Common myeloid progenitor, CD34-positive (primary cell): ENCODE results near the gene CLMP.

ENCODE experiments used
- CTCF ChIA-PET: fragments of 350-600 bp; sonication (Branson Sonifier 250); formaldehyde crosslinking; loops from one replicate; lab custom pipeline; 2021; ENCODE audit warnings: antibody characterized with exemption; lab: Charles Lee
- POLR2A ChIA-PET: fragments of 350-600 bp; sonication (Branson Sonifier 250); formaldehyde crosslinking; loops from one replicate; lab custom pipeline; 2021; ENCODE audit warnings: antibody characterized with exemption; lab: Charles Lee
- DNase-seq, 3 donors: peaks; one replicate each; pipeline versions ENCODE4 v3.0.0 to v3.0.0-alpha.2; 2013
- H3K27ac ChIP-seq, 2 experiments: 1 replicate in 1 of 2; 2 replicates in 1 of 2; pipeline ENCODE4 v1.7.0; 2013; ENCODE audit warnings: inconsistent platforms in 2 of 2, low read length in 2 of 2, mild to moderate bottlenecking in 2 of 2, low read depth in 1 of 2, moderate library complexity in 1 of 2; ENCODE audit not compliant: severe bottlenecking in 2 of 2, insufficient read depth in 1 of 2, poor library complexity in 1 of 2
- H3K27me3 ChIP-seq, 5 experiments: replicated peaks in 2 of 5; 1 replicate in 3 of 5; 2 replicates in 2 of 5; pipeline versions ENCODE4 v1.6.1 to v1.7.0; 2013; ENCODE audit warnings: low read length in 4 of 5, mild to moderate bottlenecking in 2 of 5, moderate library complexity in 2 of 5, inconsistent platforms in 1 of 5; ENCODE audit not compliant: insufficient read depth in 5 of 5, control insufficient read depth in 4 of 5
- H3K36me3 ChIP-seq, 4 experiments: 1 replicate in 2 of 4; 2 replicates in 2 of 4; pipeline versions ENCODE4 v1.6.1 to v1.7.0; 2013; ENCODE audit warnings: low read length in 3 of 4, control low read depth in 1 of 4, mild to moderate bottlenecking in 1 of 4; ENCODE audit not compliant: control insufficient read depth in 4 of 4, insufficient read depth in 4 of 4
- H3K4me1 ChIP-seq, 4 experiments: 1 replicate in 3 of 4; 2 replicates in 1 of 4; pipeline versions ENCODE4 v1.6.1 to v1.7.1; 2013; ENCODE audit warnings: low read length in 3 of 4, mild to moderate bottlenecking in 3 of 4, control low read depth in 1 of 4, inconsistent platforms in 1 of 4, moderate library complexity in 1 of 4; ENCODE audit not compliant: control insufficient read depth in 4 of 4, insufficient read depth in 4 of 4; ENCODE audit errors: control extremely low read depth in 1 of 4
- H3K4me3 ChIP-seq, 7 experiments: 1 replicate in 4 of 7; 2 replicates in 3 of 7; pipeline versions ENCODE4 v1.5.1 to v1.7.0; 2013; ENCODE audit warnings: mild to moderate bottlenecking in 7 of 7, low read length in 6 of 7, moderate library complexity in 6 of 7, inconsistent platforms in 2 of 7, low read depth in 2 of 7, control low read depth in 1 of 7; ENCODE audit not compliant: insufficient read depth in 4 of 7, control insufficient read depth in 1 of 7; ENCODE audit errors: extremely low read depth in 1 of 7
- H3K9me3 ChIP-seq, 5 experiments: 1 replicate in 4 of 5; 2 replicates in 1 of 5; pipeline versions ENCODE4 v1.6.1 to v1.7.1; 2013; ENCODE audit warnings: low read length in 4 of 5, mild to moderate bottlenecking in 2 of 5, inconsistent platforms in 1 of 5, low read depth in 1 of 5, moderate library complexity in 1 of 5; ENCODE audit not compliant: control insufficient read depth in 4 of 5, insufficient read depth in 2 of 5; ENCODE audit errors: control extremely low read depth in 1 of 5
- WGBS: methylation state at CpG from one replicate; pipeline ENCODE4 v1.1.5; 2013; ENCODE audit not compliant: insufficient coverage; 5-methylcytosine and 5-hydroxymethylcytosine counted together

CLMP gene

DNA sequence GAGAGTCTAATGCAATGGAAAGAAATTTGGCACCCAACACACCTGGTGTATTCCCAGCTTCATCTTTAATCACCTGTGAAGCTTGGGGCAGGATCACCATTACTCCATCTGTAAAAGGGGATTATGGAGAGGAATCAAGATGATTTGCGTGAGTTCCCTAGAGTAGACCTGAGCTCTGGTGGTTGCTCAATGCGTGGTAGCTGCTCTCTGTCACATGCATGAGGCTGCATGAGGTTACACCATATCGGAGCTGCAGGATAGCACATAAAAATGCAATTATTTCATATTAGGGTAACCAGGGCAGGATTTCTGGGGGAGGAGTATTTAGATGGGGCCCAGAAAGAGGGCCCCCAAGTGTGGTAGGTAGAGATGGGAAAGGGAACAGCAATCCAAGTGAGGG is 35.3 kb upstream of the CLMP start:
- no CpG with 5 or more reads among the region's 3 CpGs for WGBS
- ChIA-PET POLR2A (no interaction called here), CTCF (interaction anchor here (2.5 kb wide), 1 partner anchor 120 kb away, joined by 12 read pairs; no protein-coding TSS in a partner anchor)
- Histone ChIP-seq H3K27ac (no peak overlapping the region), H3K4me3 (no peak overlapping the region), H3K27me3 (no peaks in the 10 kb centered on the region), H3K4me1 (peaks cover 0 to 5% (median 0%) of the 10 kb centered on the region in 4 experiments), H3K36me3 (no peaks in the 10 kb centered on the region), H3K9me3 (no peaks in the 10 kb centered on the region)
- no peak for DNase-seq

DNA sequence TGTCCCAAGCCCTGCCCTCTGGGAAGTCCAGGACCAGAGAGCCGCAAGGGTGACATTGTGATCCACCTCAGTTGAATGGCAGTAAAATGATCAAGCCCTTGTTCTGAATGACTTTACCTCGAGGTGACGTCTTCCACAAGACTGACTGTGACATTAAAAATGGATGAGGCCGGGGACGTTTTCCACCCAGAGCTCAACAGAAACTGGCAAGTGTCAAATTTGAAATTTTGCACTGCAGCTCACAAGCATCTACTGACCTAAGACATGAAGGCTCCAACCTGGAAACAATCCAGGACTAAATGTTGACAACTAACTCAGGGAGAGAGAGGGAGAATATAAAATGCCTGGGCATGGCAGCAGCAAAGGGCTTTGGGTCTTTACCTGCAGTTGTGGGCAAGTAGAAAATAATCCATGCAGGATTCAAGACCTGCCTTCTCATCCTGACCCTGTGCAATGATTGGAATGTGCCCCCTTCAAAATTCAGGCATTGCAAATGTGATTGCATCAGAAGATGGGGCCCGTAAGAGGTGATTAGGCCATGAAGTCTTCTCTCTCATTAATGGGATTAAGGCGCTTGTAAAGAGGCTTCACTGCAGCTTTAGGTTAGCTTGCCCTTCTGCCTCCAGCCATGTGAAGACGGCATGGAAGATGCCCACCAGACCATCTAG is 33.6 kb upstream of the CLMP start:
- H3K9me3 ChIP-seq, result no peaks in the 10 kb centered on the region
- 96% methylated on average over 8 of the region's 8 CpGs for WGBS
- no peak for DNase-seq
- H3K36me3 ChIP-seq, result no peaks in the 10 kb centered on the region
- H3K27ac ChIP-seq, result no peak overlapping the region
- CTCF ChIA-PET, result interaction anchor here (0.8 to 0.9 kb wide), 2 partner anchors 9 to 18 kb away, joined by 3 to 4 read pairs; no protein-coding TSS in a partner anchor
- H3K4me3 ChIP-seq, result no peak overlapping the region
- POLR2A ChIA-PET, result no interaction called here
- peaks cover 0 to 2% (median 0%) of the 10 kb centered on the region in 5 experiments for H3K27me3 ChIP-seq
- H3K4me1 ChIP-seq, result peaks cover 0 to 5% (median 0%) of the 10 kb centered on the region in 4 experiments

DNA sequence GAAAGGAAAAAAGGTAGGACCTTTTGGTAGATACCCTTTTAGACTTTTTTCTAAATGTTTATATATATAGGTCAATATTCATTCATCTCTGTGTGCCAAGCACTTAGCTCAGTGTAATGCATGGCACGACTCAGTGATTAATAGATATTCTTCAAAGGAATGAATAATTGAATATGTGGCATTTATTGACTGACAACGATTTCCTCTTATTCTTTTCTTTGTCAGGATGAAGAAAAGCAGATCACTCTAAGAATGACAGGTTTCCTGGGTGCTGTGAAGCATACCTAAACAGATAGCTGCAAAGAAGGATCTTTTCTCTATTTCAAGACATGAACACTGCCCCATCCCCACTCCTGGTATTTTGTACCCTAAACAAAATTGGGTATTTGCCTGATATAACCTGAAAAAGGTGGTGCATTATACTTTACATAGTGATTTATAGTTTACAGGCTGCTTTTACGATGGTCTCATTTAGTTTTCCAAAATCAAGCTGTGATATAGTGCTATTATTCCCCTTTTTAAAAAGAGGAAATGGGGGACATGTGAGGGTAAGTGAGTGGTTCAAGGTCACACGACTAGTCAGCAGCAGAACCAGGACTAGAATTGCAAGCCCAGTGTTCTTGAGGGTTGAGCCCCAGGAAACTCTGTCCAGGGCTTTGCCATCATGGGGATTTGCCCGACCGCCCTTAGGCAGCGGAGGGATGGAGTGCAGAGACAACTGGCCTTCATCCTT is 32.9 kb upstream of the CLMP start:
- Histone ChIP-seq H3K4me3 (no peak overlapping the region), H3K9me3 (no peaks in the 10 kb centered on the region), H3K36me3 (no peaks in the 10 kb centered on the region), H3K27me3 (peaks cover 0 to 2% (median 0%) of the 10 kb centered on the region in 5 experiments), H3K27ac (no peak overlapping the region), H3K4me1 (no peaks in the 10 kb centered on the region)
- POLR2A ChIA-PET, result no interaction called here
- CTCF ChIA-PET, result interaction anchor here (0.8 to 0.9 kb wide), 2 partner anchors 10 to 19 kb away, joined by 3 to 4 read pairs; no protein-coding TSS in a partner anchor
- 84% methylated on average over 5 of the region's 7 CpGs for WGBS
- DNase-seq, result no peak

DNA sequence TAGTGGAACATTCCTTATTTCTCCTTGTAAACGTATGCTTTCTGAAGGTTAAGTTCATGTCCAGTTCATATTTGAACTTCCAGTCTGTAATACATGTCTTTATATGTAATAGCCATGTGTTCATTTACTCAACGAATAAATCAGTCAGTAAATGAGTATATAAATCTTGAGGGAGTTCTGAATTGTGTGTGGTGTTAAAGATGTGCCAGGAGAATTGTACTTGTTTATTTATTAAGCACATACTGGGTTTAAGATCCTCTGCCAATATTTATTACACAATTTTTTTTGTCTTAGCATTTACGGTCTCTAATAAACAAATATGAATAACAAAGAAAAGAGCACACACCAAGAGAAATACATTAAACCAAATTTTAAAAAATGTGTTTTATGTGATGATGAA is 26.5 kb upstream of the CLMP start:
- no peak overlapping the region for H3K27ac ChIP-seq
- no peak overlapping the region for H3K4me3 ChIP-seq
- WGBS, result no CpG with 5 or more reads among the region's 3 CpGs
- H3K36me3 ChIP-seq, result no peaks in the 10 kb centered on the region
- no peak for DNase-seq
- peaks cover 0 to 7% (median 0%) of the 10 kb centered on the region in 5 experiments for H3K27me3 ChIP-seq
- no peaks in the 10 kb centered on the region for H3K4me1 ChIP-seq
- POLR2A ChIA-PET, result no interaction called here
- H3K9me3 ChIP-seq, result peaks cover 0 to 5% (median 0%) of the 10 kb centered on the region in 5 experiments
- CTCF ChIA-PET, result no interaction called here

DNA sequence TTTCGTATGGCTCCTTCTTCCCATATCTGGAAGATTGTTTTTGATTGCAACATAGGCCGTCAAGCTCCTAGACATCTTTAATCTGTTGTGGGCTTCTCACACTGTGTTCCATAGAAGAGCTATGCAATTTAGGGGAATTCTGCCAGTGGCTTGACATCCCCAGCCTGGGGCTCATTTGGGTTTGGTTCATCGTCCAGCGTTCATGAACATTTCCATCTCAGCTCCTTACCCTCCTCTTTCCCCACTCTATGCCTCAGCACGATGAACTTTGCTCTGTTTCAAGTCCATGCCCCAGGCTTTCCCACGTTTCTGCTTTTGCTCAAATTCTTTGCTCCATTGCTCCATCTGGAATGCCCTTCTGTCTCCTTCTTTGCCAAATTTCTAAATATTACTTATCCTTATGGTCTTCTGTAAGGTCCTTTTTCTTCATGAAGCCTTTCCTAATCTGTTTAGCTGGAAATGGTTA is 26.1 kb upstream of the CLMP start:
- DNase-seq, result no peak
- POLR2A ChIA-PET, result no interaction called here
- Histone ChIP-seq H3K4me1 (no peaks in the 10 kb centered on the region), H3K9me3 (peaks cover 0 to 5% (median 0%) of the 10 kb centered on the region in 5 experiments), H3K4me3 (no peak overlapping the region), H3K36me3 (no peaks in the 10 kb centered on the region), H3K27ac (no peak overlapping the region), H3K27me3 (peaks cover 0 to 7% (median 0%) of the 10 kb centered on the region in 5 experiments)
- WGBS, result 100% methylated on average over 6 of the region's 6 CpGs
- CTCF ChIA-PET, result interaction anchor here (0.6 kb wide), 1 partner anchor 119 kb away, joined by 3 read pairs; no protein-coding TSS in a partner anchor

DNA sequence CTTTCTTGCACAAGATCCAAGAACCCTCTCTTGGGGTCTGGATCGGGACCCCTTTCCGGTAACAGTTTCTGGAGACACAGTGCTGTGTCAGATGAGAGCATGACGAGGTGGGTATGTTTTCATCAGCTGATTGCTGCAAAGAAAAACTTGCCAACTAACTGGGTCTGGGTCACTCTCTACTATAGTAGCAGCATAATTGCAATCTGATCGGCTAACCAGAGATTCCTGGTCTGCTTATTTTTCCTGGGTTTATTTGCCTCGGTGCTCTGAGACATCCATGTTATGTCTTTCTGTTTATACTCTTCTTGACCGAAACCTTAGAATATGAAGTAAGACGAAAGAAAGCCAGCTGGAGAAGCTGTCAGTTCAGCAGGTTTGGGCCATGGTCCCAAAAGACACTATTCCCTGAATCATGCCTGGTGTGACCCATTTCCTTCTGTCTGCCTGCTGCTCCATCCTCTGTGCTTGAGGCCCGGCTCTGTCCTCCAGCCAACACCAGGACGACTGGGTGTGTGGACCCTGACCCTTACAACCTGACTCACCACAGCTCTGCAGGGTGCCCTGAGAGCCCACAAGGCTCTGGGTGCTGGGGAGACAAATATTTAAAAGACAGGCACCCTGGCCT is 24.1 kb upstream of the CLMP start:
- H3K27ac ChIP-seq, result no peak overlapping the region
- H3K36me3 ChIP-seq, result no peaks in the 10 kb centered on the region
- ChIA-PET POLR2A (interaction anchor here (0.6 kb wide), 1 partner anchor 9 kb away, joined by 3 read pairs; no protein-coding TSS in a partner anchor), CTCF (interaction anchor here (0.9 kb wide), 1 partner anchor 17 kb away, joined by 3 read pairs; no protein-coding TSS in a partner anchor)
- whole genome bisulfite sequencing, result 94% methylated on average over 7 of the region's 9 CpGs
- no peak overlapping the region for H3K4me3 ChIP-seq
- DNase-seq, result no peak
- peaks cover 0 to 5% (median 0%) of the 10 kb centered on the region in 5 experiments for H3K9me3 ChIP-seq
- H3K4me1 ChIP-seq, result no peaks in the 10 kb centered on the region
- peaks cover 0 to 5% (median 0%) of the 10 kb centered on the region in 5 experiments for H3K27me3 ChIP-seq
